Transverse colon (tissue), 4 donors: ENCODE results near the gene PRKAR2A. TPM values are rescaled to one million over a fixed set of nuclear protein-coding genes. Genes with fewer than 3 reads are reported as not detected.
"Not testable (repeated sequence)": the region's sequence is repeated elsewhere in the genome, so short reads cannot be mapped to it uniquely, and the experiment has no call there.

Experiments
- DNase-seq: peaks from one replicate; pipeline ENCODE4 v3.0.0-alpha.2; 2019
- H3K27ac ChIP-seq, 4 donors: fragments of 200-600 bp; sonication (generic); 2 replicates each; pipeline ENCODE4 v1.5.1; 2016 to 2018; ENCODE audit warnings: inconsistent platforms in 4 of 4
- H3K27me3 ChIP-seq: fragments of 200-600 bp; sonication (generic); 2 replicates; pipeline ENCODE4 v1.5.1; 2017; ENCODE audit warnings: inconsistent platforms
- H3K36me3 ChIP-seq, 4 donors: fragments of 200-600 bp; sonication (generic); 2 replicates each; pipeline ENCODE4 v1.5.1; 2017 to 2019; ENCODE audit warnings: inconsistent platforms in 4 of 4
- H3K4me1 ChIP-seq, 4 donors: fragments of 200-600 bp; sonication (generic); 2 replicates each; pipeline ENCODE4 v1.5.1; 2017 to 2020; ENCODE audit warnings: inconsistent platforms in 4 of 4
- H3K4me3 ChIP-seq, 4 donors: fragments of 200-600 bp; sonication (generic); 1 replicate in 1 of 4; 2 replicates in 3 of 4; pipeline versions ENCODE4 v1.5.1 to v1.6.1; 2017 to 2019; ENCODE audit warnings: inconsistent platforms in 4 of 4
- H3K9me3 ChIP-seq, 2 donors: fragments of 200-600 bp; sonication (generic); 2 replicates each; pipeline ENCODE4 v1.5.1; 2017 to 2019; ENCODE audit warnings: inconsistent platforms in 2 of 2
- CTCF ChIP-seq, 5 experiments: fragments of 200-600 bp in 3 of 5; fragments of 450-650 bp in 2 of 5; sonication (generic) in 3 of 5; IDR thresholded peaks; 1 replicate in 2 of 5; 2 replicates in 3 of 5; pipeline ENCODE4 v1.5.1; 2016 to 2017; ENCODE audit warnings: antibody characterized with exemption in 5 of 5, inconsistent platforms in 3 of 5, mild to moderate bottlenecking in 2 of 5, moderate library complexity in 1 of 5
- EP300 ChIP-seq: sonication (generic); formaldehyde crosslinking; IDR thresholded peaks from one replicate; pipeline ENCODE4 v1.6.1; 2017; ENCODE audit warnings: antibody characterized with exemption, low read depth
- POLR2A ChIP-seq: fragments of 450-650 bp; IDR thresholded peaks from one replicate; pipeline ENCODE4 v1.6.1; 2016; ENCODE audit warnings: antibody characterized with exemption, mild to moderate bottlenecking, moderate library complexity
- POLR2AphosphoS5 ChIP-seq, 3 donors: sonication (generic); formaldehyde crosslinking; IDR thresholded peaks; one replicate each; pipeline ENCODE4 v1.6.1; 2016; ENCODE audit warnings: antibody characterized with exemption in 3 of 3
- WGBS, 2 donors: methylation state at CpG; one replicate each; pipeline ENCODE4 v1.1.5; 2018; ENCODE audit warnings: low coverage in 1 of 2; 5-methylcytosine and 5-hydroxymethylcytosine counted together
- in situ Hi-C, 4 donors: fragments of 200-750 bp; cut with MboI; loops; one replicate each; pipeline versions ENCODE4 v1.15.0 to v1.15.1; 2017; ENCODE audit warnings: low sequenced_read_pairs in 3 of 4, low pct_ligation_motif_present in 1 of 4, low pct_unique_long_range_greater_than_20kb in 1 of 4
- intact Hi-C: fragments of 100-400 bp; cut with DNase I; formaldehyde crosslinking; loops from one replicate; pipeline ENCODE4 v1.15.1; 2023; ENCODE audit warnings: low total_unique reads
- total RNA-seq, 4 donors: library from RNA; depleted of rRNA; stranded (reverse); fragments of >200 nt; gene quantifications; one replicate each; pipeline ENCODE4 v1.1.0, GENCODE V29; 2016

Gene PRKAR2A
- total RNA-seq, 4 donors from 2014 or later = 20.3 to 59.1 (median 40.8) TPM

GRCh38 chr3:48782046-48782445, 65.6 kb downstream of the PRKAR2A start:
- Histone ChIP-seq H3K27ac (no peak overlapping the region), H3K36me3 (peaks cover 0 to 18% (median 5%) of the 10 kb centered on the region in 4 donors), H3K9me3 (no peaks in the 10 kb centered on the region), H3K27me3 (no peaks in the 10 kb centered on the region), H3K4me3 (no peak overlapping the region), H3K4me1 (no peaks in the 10 kb centered on the region)
- intact Hi-C loops = no loop called here
- in situ Hi-C loops = no loop called here
- no peak for DNase-seq
- TF ChIP-seq POLR2AphosphoS5 (IDR thresholded peaks at IDR 0.05) (no peak), EP300 (no peak), POLR2A (no peak), CTCF (IDR thresholded peaks at IDR 0.05) (no peak)

GRCh38 chr3:48778565-48778964, 69.1 kb downstream of the PRKAR2A start:
- H3K9me3 ChIP-seq, intact Hi-C loops, DNase-seq, H3K4me3 ChIP-seq, H3K27ac ChIP-seq, in situ Hi-C loops, H3K4me1 ChIP-seq, H3K27me3 ChIP-seq: not testable (repeated sequence)
- WGBS, 2 donors = 98% methylated on average over 8 of the region's 8 CpGs; no CpG with 5 or more reads in 1 of the 2 donors
- peaks cover 0 to 18% (median 3%) of the 10 kb centered on the region in 4 donors for H3K36me3 ChIP-seq

- Histone ChIP-seq H3K4me3 (no peak overlapping the region), H3K36me3 (peaks cover 0 to 13% (median 5%) of the 10 kb centered on the region in 4 donors), H3K4me1 (no peaks in the 10 kb centered on the region), H3K27me3 (no peaks in the 10 kb centered on the region), H3K9me3 (no peaks in the 10 kb centered on the region), H3K27ac (no peak overlapping the region)
- in situ Hi-C loops (no loop called here), intact Hi-C loops (no loop called here)
- 88 to 100% methylated on average over 1 to 4 of the region's 4 CpGs for WGBS, 2 donors
- TF ChIP-seq EP300 = no peak
- DNase-seq = no peak
Observed at GRCh38 chr3:48776854-48777253, 70.8 kb downstream of the PRKAR2A start.

GRCh38 chr3:48770192-48770502, 77.5 kb downstream of the PRKAR2A start:
- H3K27me3 ChIP-seq = no peaks in the 10 kb centered on the region
- H3K4me3 ChIP-seq = no peak overlapping the region
- H3K4me1 ChIP-seq = no peaks in the 10 kb centered on the region
- no peak for DNase-seq
- no peak overlapping the region for H3K27ac ChIP-seq
- WGBS, 2 donors = 72 to 86% methylated on average over 3 to 4 of the region's 4 CpGs
- H3K9me3 ChIP-seq = no peaks in the 10 kb centered on the region
- intact Hi-C loops (no loop called here), in situ Hi-C loops (no loop called here)
- no peak for TF ChIP-seq EP300
- no peak for TF ChIP-seq CTCF (IDR thresholded peaks at IDR 0.05)
- TF ChIP-seq POLR2A = no peak
- TF ChIP-seq POLR2AphosphoS5 (IDR thresholded peaks at IDR 0.05) = no peak
- H3K36me3 ChIP-seq = peaks cover 0 to 26% (median 8%) of the 10 kb centered on the region in 4 donors

GRCh38 chr3:48765376-48765775, 82.3 kb downstream of the PRKAR2A start:
- no peak for DNase-seq
- TF ChIP-seq EP300 (no peak), POLR2AphosphoS5 (IDR thresholded peaks at IDR 0.05) (no peak), CTCF (IDR thresholded peaks at IDR 0.05) (peak in 4 of 5 experiments; percentile 13 to 47 (median 26)), POLR2A (no peak)
- intact Hi-C loops = no loop called here
- Histone ChIP-seq H3K4me3 (no peak overlapping the region), H3K27ac (no peak overlapping the region), H3K9me3 (no peaks in the 10 kb centered on the region), H3K4me1 (no peaks in the 10 kb centered on the region), H3K27me3 (no peaks in the 10 kb centered on the region), H3K36me3 (peaks cover 0 to 18% (median 7%) of the 10 kb centered on the region in 4 donors)
- in situ Hi-C loops = no loop called here
- 50% methylated on average over 1 of the region's 1 CpG; no CpG with 5 or more reads in 1 of the 2 donors for WGBS, 2 donors
